Measurements from ENCODE around the gene MTUS2.

Gene MTUS2

DNA sequence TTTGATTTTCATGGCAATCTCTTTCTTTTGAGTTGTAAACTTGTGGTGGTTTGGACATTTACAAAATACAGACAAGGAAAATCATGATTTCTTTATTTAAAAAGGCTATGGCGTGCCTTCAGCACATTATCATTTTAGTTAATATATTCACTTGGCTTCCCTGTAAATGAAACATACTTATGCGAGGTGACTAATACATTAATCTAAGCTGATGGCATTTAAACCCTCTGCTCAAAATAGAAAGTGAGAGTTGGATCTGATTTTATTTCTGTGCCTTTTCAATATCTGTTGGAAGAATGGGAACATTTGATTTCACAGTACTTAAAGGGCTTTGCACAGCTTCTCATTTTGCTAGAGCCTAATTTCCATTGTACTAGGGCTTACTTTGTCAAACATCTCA is 289.8 kb downstream of the MTUS2 start:
- Mint-ChIP-seq H3K27ac (no peak overlapping the region), H3K9me3 (no peaks in the 10 kb centered on the region), H3K36me3 (ENCODE audit: low read depth) (no peaks in the 10 kb centered on the region), H3K27me3 (no peaks in the 10 kb centered on the region), H3K4me1 (ENCODE audit: low read depth) (no peaks in the 10 kb centered on the region), H3K4me3 (no peak overlapping the region)

DNA sequence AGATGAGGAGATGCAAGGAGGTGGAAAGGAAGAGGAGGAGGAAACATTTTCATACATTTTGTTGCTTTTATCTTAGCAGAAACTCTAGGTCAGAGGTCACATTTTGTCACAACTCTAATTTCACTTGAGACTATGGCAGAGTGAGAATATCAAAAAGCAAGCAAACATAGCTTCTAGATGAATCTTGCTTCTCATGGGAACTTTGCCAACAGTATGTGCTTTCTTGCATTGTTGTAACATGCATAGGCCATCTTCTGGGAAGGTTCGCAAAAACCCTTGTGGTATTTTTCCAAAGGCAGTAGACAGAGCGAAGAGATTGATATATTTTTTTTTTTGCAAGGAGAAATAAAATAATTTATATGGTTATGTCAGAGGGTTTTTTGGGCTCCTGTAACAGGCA is 291.3 kb downstream of the MTUS2 start:
- H3K9me3 Mint-ChIP-seq, result no peaks in the 10 kb centered on the region
- no peak overlapping the region for H3K27ac Mint-ChIP-seq
- H3K4me1 Mint-ChIP-seq (ENCODE audit: low read depth), result no peaks in the 10 kb centered on the region
- H3K4me3 Mint-ChIP-seq, result no peak overlapping the region
- H3K27me3 Mint-ChIP-seq, result no peaks in the 10 kb centered on the region
- H3K36me3 Mint-ChIP-seq (ENCODE audit: low read depth), result no peaks in the 10 kb centered on the region

DNA sequence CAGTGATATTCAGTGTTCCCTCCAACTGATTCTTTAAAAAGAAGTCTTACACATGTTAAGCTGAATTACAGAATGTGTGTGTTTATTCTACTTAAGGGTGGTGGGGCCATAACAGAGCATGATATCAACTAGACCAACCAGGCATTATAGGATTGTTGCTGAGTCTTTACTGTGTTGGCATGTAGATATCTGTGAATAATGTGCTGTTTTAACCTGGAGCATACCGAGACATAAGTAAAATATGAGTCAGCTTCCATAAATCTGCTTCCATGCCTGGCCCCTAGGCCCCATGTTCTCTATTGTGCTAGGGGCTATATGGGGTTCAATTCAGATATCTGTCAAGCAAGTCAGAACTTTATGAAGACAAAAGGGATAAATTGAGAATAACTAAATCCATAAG is 295.7 kb downstream of the MTUS2 start:
- Mint-ChIP-seq H3K27me3 (no peaks in the 10 kb centered on the region), H3K9me3 (no peaks in the 10 kb centered on the region), H3K27ac (no peak overlapping the region), H3K4me3 (no peak overlapping the region), H3K4me1 (ENCODE audit: low read depth) (no peaks in the 10 kb centered on the region), H3K36me3 (ENCODE audit: low read depth) (no peaks in the 10 kb centered on the region)

DNA sequence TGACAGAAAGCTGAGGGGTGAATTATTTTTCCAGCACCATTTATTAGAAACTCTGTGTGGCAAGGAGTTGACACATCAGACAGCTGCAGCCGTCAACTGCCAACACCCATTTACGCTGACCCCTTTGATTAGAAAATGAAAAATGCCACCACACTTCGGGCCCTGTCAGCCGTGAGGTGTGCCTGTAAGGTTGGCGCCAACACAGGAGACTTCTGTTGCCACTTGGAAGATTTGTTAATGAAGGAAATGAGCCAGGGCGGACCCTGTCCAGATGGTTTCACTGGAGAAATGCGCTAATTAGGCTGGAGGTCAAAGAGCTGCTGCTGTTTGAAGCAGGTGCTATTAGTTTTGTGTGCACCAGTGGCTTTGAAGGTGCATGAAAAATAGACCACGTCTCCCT is 297.5 kb downstream of the MTUS2 start:
- H3K4me3 Mint-ChIP-seq, result no peak overlapping the region
- no peaks in the 10 kb centered on the region for H3K9me3 Mint-ChIP-seq
- no peaks in the 10 kb centered on the region for H3K27me3 Mint-ChIP-seq
- no peaks in the 10 kb centered on the region for H3K36me3 Mint-ChIP-seq (ENCODE audit: low read depth)
- no peak overlapping the region for H3K27ac Mint-ChIP-seq
- H3K4me1 Mint-ChIP-seq (ENCODE audit: low read depth), result no peaks in the 10 kb centered on the region

DNA sequence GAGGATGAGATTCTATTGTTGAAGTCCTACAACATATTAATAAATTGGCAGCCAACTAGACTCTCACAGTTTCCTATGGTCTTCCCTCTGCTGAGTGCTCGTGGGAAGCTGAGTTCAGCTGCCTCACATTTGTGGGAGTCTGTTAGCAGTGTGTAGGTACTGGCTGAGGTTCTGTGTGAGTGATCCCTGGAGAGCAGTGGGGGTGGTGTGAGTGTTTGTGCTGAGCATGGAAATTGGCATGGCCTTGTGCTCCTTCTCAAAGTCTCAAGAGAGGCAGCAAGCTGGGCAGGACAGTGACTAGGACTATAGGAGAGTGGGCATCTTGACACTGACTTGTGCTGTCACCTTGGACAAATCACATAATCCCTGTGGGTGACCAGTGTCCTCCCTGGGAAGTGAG is 298.3 kb downstream of the MTUS2 start:
- Mint-ChIP-seq H3K4me3 (no peak overlapping the region), H3K9me3 (no peaks in the 10 kb centered on the region), H3K27ac (no peak overlapping the region), H3K27me3 (no peaks in the 10 kb centered on the region), H3K36me3 (ENCODE audit: low read depth) (no peaks in the 10 kb centered on the region), H3K4me1 (ENCODE audit: low read depth) (no peaks in the 10 kb centered on the region)

DNA sequence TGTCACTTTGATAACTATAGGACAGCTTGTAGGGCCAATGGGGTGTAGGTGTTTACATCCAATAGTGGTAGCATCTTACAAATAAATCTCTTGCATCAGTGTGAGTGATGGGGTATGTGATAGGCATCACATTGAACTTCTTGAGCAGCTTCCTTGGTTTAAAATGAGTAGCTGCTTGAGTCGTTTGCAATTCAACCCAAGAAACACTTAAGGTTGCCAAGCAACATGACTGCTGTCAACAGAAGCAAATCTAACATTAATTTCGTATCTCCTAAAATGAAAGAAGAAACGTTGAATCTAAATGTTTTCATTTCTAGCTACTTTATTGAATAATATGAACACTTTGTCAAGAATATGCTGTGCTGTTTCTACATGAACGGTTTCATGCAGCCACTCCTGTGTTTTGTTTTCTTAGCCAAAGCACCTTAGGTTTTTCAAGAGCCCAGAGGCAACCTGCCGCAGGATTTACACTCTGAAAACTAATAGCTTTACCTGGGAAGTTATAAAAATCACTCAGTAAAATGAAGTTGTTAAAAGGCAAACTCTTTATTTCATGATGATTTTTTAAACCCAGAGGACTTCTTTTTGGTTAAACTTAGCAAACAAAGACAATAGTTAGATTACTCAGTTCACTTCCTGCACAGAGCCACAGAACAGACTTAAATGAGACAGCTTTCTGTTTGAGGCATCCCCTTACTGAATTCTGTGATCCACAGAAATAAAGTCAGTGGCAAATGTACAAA is 305.2 kb downstream of the MTUS2 start:
- H3K4me3 Mint-ChIP-seq, result no peak overlapping the region
- H3K27me3 Mint-ChIP-seq, result no peaks in the 10 kb centered on the region
- no peak overlapping the region for H3K27ac Mint-ChIP-seq
- no peaks in the 10 kb centered on the region for H3K36me3 Mint-ChIP-seq (ENCODE audit: low read depth)
- no peaks in the 10 kb centered on the region for H3K9me3 Mint-ChIP-seq
- peaks cover 3% of the 10 kb centered on the region for H3K4me1 Mint-ChIP-seq (ENCODE audit: low read depth)

DNA sequence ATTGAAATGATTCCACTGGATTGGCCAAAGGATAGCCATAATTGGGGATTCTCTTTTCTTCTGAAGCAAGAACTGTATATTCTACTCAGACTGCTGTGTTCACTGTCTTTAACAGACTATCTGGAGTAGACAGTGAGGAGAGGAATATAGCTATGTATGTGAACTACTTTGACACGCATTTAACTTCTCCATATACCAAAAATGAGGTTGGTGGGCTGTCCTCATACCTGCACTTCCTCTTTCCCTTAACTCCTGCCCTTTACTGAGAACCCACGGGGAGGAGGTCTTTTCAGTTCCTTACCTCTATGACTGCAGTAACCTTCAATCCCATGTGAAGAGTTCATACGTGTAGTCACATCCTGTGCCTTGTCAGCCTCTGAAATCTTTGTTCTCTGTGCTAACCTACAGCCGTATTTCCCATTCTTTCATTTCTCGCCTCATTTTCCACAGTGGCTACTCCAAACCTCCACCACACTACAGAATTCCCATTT is 305.8 kb downstream of the MTUS2 start:
- Mint-ChIP-seq H3K4me3 (no peak overlapping the region), H3K9me3 (no peaks in the 10 kb centered on the region), H3K36me3 (ENCODE audit: low read depth) (no peaks in the 10 kb centered on the region), H3K27me3 (no peaks in the 10 kb centered on the region), H3K4me1 (ENCODE audit: low read depth) (peaks cover 3% of the 10 kb centered on the region), H3K27ac (no peak overlapping the region)

DNA sequence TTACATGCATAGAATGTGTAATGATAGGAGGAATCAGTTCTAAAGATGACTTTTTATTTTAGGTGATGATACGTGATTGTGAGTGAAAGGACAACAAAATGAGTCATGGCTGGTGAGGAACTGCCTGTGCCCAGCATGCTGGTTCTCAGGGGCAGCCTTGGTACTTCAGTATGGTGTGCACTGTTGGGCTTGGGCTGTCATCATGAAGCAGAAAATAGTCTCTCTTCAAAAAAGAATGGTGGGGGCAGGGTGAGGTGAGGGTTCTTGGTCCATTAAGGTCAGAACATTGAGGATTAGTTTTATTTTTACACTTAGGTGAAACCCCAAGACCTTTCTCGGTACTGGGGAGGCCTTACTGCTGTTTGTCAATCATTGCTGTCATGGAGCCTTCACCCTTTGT is 309.5 kb downstream of the MTUS2 start:
- peaks cover 5% of the 10 kb centered on the region for H3K9me3 Mint-ChIP-seq
- no peak overlapping the region for H3K27ac Mint-ChIP-seq
- peaks cover 3% of the 10 kb centered on the region for H3K4me1 Mint-ChIP-seq (ENCODE audit: low read depth)
- H3K27me3 Mint-ChIP-seq, result no peaks in the 10 kb centered on the region
- H3K4me3 Mint-ChIP-seq, result no peak overlapping the region
- no peaks in the 10 kb centered on the region for H3K36me3 Mint-ChIP-seq (ENCODE audit: low read depth)

DNA sequence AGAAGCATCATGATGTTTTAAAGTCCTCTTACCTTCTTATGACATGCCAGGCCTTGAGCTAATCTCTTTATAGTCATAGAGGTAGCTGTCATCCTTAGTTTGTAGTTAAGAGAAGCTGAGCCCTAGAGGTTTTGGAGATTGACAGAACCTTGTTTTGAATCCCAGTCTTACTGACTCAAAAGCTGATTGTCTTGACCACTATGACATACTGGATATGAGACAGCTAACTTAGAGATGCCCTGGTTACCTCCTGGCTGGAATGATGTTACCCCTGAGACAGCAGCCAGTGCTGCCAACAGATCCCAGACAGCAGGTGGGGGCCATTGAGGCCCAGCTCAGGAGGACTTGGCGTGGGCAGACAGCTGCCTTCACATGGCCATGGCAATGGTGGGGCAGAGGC is 311.0 kb downstream of the MTUS2 start:
- Mint-ChIP-seq H3K4me1 (ENCODE audit: low read depth) (peaks cover 1% of the 10 kb centered on the region), H3K27me3 (no peaks in the 10 kb centered on the region), H3K9me3 (peaks cover 5% of the 10 kb centered on the region)

DNA sequence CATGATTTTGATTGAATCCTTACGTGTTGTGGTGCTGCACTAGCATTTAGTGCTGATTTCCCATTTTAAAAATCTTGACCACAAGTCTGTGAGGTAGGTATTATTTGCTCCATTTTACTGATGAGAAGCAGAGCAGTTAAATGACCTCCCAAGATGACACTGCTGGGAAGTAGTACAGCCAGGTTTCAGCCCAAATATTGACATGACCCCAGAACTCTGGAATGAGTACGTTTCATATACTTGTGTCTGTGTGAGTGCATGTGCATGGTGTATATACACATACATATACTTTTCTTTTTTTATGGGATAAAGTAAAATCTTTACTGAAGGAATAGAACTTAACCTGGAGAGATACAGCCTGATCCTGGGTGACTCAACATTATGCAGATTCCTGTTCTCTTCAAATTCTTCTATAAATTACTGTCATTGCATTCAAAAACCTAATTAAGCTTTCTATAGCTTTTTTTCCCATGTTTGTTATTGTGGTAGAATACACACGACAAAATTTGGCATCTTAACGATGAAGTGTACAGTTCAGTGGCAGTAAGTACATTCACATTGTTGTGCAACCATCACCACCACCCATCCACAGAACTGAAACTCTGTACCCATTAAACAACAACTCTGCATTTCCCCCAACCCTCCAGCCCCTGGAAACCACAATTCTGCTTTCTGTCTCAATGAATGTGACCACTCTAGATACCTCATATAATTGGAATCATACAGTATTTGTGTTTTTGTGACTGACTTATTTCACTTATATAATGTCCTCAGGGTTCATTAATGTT is 311.9 kb downstream of the MTUS2 start:
- H3K4me1 Mint-ChIP-seq (ENCODE audit: low read depth), result no peaks in the 10 kb centered on the region
- no peak overlapping the region for H3K4me3 Mint-ChIP-seq
- no peaks in the 10 kb centered on the region for H3K36me3 Mint-ChIP-seq (ENCODE audit: low read depth)
- H3K27ac Mint-ChIP-seq, result no peak overlapping the region
- no peaks in the 10 kb centered on the region for H3K27me3 Mint-ChIP-seq
- peaks cover 12% of the 10 kb centered on the region for H3K9me3 Mint-ChIP-seq

More for the DNA sequence above, 311.0 kb downstream of the MTUS2 start:
- Mint-ChIP-seq H3K4me3 (no peak overlapping the region), H3K27ac (no peak overlapping the region), H3K36me3 (ENCODE audit: low read depth) (no peaks in the 10 kb centered on the region)

DNA sequence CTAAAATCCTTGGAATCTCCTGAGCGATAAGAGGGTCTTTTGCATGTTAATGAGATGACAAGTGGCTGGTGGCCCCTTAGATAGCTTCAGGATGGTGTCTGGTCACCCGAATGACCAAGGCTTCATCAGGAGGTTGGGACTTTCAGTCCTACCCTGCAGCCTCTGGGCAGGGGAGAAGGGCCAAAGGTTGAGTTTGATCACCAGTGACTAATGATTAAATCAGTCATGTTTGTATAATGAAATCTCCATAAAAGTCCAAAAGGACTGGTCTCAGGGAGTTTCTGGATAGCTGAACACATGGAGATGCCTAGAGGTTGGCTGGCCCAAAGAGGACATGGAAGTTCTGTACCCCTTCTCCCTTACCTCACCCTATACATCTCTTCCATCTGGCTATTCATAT is 316.2 kb downstream of the MTUS2 start:
- Mint-ChIP-seq H3K27me3 (no peaks in the 10 kb centered on the region), H3K4me3 (no peak overlapping the region), H3K27ac (no peak overlapping the region), H3K9me3 (peaks cover 20% of the 10 kb centered on the region), H3K36me3 (ENCODE audit: low read depth) (no peaks in the 10 kb centered on the region), H3K4me1 (ENCODE audit: low read depth) (no peaks in the 10 kb centered on the region)

DNA sequence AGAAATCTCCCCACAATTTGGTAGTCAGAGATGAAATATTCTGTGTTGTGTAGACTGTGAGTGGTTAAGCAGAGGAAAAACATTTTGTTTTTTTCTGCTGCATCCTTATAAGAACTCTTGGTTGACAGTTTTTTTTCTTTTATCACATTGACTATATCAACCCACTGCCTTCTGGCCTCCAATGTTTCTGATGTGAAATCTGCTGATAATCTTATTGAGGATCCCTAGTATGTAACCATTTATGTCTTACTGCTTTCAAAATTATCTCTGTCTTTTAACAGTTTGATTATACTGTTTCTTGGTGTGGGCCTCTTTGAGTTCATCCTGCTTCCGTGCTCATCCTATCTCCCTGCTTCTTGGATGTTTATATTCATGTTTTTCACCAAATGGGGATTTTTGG is 316.9 kb downstream of the MTUS2 start:
- no peaks in the 10 kb centered on the region for H3K4me1 Mint-ChIP-seq (ENCODE audit: low read depth)
- peaks cover 20% of the 10 kb centered on the region for H3K9me3 Mint-ChIP-seq
- H3K27me3 Mint-ChIP-seq, result no peaks in the 10 kb centered on the region
- H3K4me3 Mint-ChIP-seq, result no peak overlapping the region
- no peaks in the 10 kb centered on the region for H3K36me3 Mint-ChIP-seq (ENCODE audit: low read depth)
- no peak overlapping the region for H3K27ac Mint-ChIP-seq

DNA sequence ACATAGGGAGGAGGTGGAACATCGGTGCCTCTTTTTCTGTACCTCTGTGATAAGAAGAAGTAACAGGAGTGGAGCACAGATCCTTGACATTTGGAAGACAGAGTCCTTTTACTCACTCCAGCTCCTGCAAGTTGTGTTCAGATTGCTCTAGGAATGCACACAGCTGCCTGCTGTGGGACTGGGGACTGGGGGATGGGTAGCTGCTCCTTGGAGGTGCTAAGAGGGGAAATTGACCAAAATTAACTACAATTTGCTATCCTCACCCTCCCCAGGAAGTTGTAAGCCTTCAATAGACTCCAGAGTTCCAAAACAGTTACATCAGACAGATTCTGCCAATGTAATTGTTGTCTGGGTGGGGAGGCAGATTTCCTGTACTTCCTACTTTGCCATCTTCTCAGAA is 317.9 kb downstream of the MTUS2 start:
- no peaks in the 10 kb centered on the region for H3K4me1 Mint-ChIP-seq (ENCODE audit: low read depth)
- no peak overlapping the region for H3K27ac Mint-ChIP-seq
- H3K4me3 Mint-ChIP-seq, result no peak overlapping the region
- H3K9me3 Mint-ChIP-seq, result peaks cover 20% of the 10 kb centered on the region
- no peaks in the 10 kb centered on the region for H3K27me3 Mint-ChIP-seq
- H3K36me3 Mint-ChIP-seq (ENCODE audit: low read depth), result no peaks in the 10 kb centered on the region

DNA sequence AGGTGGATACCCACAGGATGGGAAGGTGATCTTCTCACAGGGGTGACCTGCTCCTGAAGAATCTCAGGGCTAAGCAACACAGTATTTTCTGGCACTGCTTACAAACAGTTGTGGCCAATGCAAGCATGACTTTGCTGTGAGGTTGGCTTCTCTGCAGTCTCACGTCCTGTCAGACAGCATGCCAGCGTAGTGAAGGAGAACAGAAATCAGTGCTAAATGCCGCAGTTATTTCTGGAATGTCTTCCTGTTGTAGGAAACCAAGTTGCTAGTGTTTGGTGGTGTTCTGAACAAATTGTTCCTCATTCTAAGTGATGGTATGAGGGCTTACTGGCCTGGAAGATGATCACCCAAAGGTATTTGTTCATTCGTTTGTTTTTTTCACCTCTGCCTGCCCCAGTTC is 320.1 kb downstream of the MTUS2 start:
- Mint-ChIP-seq H3K27ac (no peak overlapping the region), H3K9me3 (peaks cover 15% of the 10 kb centered on the region), H3K27me3 (no peaks in the 10 kb centered on the region), H3K4me1 (ENCODE audit: low read depth) (no peaks in the 10 kb centered on the region), H3K36me3 (ENCODE audit: low read depth) (no peaks in the 10 kb centered on the region), H3K4me3 (no peak overlapping the region)

DNA sequence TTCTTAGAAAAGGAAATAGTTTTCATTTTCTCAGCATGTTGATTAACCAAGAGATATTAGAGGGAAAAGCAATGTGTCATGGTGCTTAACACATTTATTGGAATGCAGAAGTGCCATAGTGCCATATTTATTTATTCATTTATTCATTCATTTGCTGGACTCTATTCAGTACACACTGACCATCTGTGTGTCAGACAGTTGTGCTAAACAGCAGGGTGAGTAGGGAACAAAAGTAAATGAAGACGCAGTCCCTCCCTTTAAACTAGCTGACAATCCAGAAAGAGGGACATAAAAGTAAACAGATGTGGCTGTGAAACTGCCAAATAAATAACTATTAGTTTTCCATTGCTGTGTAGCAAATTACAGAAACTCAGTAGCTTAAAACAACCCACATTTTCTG is 323.7 kb downstream of the MTUS2 start:
- H3K27me3 Mint-ChIP-seq, result no peaks in the 10 kb centered on the region
- H3K9me3 Mint-ChIP-seq, result peaks cover 6% of the 10 kb centered on the region
- no peaks in the 10 kb centered on the region for H3K36me3 Mint-ChIP-seq (ENCODE audit: low read depth)
- H3K4me3 Mint-ChIP-seq, result no peak overlapping the region
- no peaks in the 10 kb centered on the region for H3K4me1 Mint-ChIP-seq (ENCODE audit: low read depth)
- H3K27ac Mint-ChIP-seq, result no peak overlapping the region

All from stimulated activated naive CD8-positive, alpha-beta T cell treated with anti-CD3 and anti-CD28 coated beads, Interleukin-15, Interleukin-2, amounts not matched to agents 100 ng/mL and 50 ng/mL, for 24 hours (primary cell).